GM15510 (cell line): Measurements from ENCODE around the gene RASA2.

ENCODE experiments used
- POLR2A ChIP-seq: IDR thresholded peaks from 3 replicates; pipeline ENCODE4 v1.6.1; 2011; ENCODE audit warnings: borderline replicate concordance; ENCODE audit not compliant: insufficient read length; ENCODE audit errors: extremely low read depth

RASA2 gene

DNA sequence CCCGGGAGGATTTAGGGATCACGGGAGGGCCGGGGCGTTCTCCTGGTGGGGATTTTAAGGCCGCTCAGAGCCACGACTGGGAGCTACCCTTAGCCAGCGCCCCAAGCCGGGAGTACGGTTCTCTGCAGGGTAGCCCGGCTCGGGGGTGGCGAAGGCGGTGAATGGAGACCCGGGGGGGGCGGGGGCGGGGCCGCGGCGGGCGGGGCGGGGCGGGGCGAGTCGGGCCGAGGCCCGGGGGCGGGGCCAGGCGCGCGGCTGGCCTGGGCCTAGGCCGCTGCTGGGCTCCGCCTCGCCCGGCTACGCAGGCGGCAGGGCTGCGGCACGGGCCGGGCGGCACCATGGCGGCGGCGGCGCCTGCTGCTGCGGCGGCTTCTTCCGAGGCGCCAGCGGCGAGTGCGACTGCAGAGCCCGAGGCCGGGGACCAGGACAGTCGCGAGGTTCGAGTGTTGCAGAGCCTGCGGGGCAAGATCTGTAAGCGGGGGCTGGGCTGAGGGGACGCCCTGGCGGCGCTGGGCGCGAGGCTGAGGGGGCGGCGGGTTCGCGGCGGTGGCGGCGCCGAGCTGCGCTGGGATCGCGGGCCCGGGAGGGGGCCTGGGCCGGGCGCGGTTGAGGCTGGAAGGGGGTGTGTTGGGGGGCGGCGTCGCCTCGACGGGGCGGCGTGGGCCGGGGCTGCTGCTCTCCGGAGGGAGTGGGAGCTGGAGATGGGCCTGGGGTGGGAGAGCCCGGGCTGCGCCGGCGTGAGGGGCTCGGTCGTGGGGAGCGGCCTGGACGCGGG, at the start of gene RASA2:
TSS of gene RASA2 (plus strand) at position 282 of the 775 bp plus-strand sequence. CDS start at position 339, 57 bp downstream.
- peak; percentile 92 for TF ChIP-seq POLR2A

GRCh38 chr3:141439589-141439988, 47.2 kb upstream of the RASA2 start:
- no peak for TF ChIP-seq POLR2A

GRCh38 chr3:141440942-141441341, 45.9 kb upstream of the RASA2 start:
- TF ChIP-seq POLR2A = no peak

GRCh38 chr3:141441381-141442364, 45.2 kb upstream of the RASA2 start:
- no peak for TF ChIP-seq POLR2A

DNA sequence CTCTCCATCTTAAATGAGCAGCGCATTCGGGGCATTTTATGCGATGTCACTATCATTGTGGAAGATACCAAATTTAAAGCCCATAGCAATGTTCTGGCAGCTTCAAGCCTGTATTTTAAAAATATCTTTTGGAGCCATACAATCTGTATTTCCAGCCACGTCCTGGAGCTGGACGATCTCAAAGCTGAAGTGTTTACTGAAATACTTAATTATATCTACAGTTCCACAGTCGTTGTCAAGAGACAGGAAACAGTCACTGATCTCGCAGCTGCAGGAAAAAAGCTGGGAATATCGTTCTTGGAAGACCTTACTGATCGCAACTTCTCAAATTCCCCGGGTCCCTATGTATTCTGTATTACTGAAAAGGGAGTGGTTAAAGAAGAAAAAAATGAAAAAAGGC, 44.4 kb upstream of the RASA2 start:
- TF ChIP-seq POLR2A = no peak

- no peak for TF ChIP-seq POLR2A
These were observed 43.9 kb upstream of the RASA2 start for GRCh38 chr3:141442914-141443313.

DNA sequence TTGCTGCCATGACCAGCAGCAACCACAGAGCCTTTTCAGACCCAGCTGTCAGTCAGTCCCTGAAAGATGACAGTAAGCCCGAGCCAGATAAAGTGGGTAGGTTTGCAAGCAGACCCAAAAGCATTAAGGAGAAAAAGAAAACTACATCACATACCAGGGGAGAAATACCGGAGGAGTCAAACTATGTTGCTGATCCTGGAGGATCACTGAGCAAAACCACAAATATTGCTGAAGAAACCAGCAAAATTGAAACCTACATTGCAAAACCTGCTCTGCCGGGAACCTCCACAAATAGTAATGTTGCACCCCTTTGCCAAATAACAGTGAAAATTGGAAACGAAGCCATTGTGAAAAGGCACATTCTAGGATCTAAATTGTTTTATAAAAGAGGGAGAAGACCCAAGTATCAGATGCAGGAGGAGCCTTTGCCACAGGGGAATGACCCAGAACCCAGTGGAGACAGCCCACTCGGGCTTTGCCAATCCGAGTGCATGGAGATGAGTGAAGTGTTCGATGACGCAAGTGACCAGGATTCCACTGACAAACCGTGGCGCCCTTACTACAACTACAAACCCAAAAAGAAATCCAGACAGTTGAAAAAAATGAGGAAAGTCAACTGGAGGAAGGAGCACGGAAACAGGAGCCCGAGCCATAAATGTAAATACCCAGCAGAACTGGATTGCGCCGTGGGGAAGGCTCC, 42.1 kb upstream of the RASA2 start:
- TF ChIP-seq POLR2A = no peak

- no peak for TF ChIP-seq POLR2A
These were observed 40.8 kb upstream of the RASA2 start for GRCh38 chr3:141445990-141446389.

DNA sequence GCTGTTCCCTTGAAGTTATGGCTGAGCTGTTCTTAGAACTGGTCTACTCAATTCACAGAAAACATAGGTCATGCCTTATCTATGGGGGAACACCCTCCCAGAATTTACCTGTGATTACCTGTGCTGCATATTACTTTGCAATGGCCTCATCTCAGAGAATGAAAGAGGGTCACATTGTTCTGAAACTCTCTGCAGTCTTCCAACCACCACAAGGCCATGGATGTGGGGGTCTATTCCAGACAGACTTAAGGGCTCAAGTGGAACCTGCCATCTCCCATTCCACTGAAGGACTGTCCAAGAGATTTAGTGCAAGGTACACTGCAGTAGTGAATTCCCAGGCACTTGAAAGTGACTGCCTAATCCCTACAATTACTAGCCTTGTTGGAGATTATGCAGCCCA, 40.1 kb upstream of the RASA2 start:
- TF ChIP-seq POLR2A = no peak

DNA sequence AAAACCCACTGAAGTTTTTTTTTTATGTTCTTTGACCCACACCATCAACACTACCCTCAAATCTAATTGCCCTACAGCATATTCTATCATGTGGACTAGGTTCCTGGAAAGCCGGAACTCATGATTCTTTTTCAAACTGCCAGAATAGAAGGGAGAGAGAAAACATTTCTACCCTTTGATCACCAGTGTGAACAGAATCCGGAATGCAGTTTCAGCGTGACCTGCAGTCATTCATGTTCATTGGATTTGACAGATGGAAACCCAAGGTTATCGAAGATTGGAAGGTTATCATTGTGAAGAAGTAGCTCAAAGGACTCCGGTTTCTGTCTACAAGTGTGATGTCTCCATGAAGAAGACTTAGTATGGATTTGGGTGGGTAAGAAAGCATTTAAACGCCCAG, 39.4 kb upstream of the RASA2 start:
- TF ChIP-seq POLR2A = no peak

GRCh38 chr3:141448606-141449220, 38.1 kb upstream of the RASA2 start:
- TF ChIP-seq POLR2A = no peak

DNA sequence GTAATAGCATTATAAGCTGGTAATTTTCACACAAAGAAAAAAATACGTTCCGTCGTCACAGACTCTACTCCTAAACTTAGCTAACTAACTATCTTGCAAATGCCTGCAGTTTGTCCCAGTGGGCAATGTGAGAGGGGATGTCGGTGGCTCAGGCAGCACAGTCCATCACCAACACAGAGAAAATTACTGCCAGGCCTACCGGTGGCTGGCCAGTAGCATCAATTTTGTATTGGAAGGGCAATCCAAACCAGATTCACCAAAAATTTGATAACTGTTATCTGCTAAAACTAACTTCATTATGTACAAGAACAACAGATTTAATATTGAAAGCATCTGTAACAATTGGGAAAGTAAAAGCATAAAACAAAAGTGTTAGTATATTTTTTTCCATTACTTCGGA, 37.4 kb upstream of the RASA2 start:
- no peak for TF ChIP-seq POLR2A

GRCh38 chr3:141450727-141451375, 36.0 kb upstream of the RASA2 start:
- peak; percentile 11 for TF ChIP-seq POLR2A

DNA sequence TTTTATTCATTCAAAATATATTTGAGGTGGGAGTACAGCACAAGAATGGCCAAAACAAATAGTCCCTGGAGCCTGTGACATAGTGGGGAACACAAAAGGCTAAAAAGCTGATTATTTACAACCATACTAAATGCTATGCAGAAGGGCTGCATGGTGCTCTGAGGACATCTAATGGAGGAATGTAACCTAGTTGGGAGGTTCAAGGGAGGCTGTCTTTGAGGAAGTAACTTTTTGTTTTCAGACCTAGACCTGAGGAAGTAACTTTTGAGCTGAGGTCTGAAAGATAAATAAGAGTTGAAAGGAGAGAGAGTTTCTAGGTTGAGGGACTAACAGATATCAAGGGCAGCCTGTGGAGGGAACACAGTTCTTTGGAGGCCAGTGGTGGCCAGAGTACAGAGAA, 34.8 kb upstream of the RASA2 start:
- no peak for TF ChIP-seq POLR2A
